ENCODE results near the gene CYP1A2.

CYP1A2 gene

DNA sequence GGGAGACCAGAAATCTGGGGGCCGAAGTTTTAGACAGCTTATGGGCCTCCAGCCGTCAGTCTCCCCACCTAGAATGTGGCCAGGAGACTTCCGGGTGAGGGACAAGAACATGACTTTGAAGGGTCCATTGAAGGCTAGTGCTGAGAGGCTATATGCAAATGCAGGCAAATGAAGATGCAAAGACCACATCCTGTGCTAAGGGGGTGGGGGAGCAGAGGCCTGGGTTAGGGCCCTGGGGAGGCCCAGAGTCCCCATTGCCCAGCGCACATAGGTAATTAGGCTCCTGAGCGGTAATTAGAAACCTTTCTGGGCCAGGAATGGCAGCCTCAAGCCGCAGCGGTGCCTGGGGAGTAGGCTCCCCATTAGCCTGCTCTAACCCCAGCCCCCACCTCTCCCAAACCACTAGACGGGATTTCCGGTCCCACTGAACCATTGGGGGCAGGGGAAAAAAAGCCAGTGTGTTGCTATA is 40.1 kb downstream of the CYP1A2 start:
- DNase-seq (ENCODE audit: low spot score) = no peak

DNA sequence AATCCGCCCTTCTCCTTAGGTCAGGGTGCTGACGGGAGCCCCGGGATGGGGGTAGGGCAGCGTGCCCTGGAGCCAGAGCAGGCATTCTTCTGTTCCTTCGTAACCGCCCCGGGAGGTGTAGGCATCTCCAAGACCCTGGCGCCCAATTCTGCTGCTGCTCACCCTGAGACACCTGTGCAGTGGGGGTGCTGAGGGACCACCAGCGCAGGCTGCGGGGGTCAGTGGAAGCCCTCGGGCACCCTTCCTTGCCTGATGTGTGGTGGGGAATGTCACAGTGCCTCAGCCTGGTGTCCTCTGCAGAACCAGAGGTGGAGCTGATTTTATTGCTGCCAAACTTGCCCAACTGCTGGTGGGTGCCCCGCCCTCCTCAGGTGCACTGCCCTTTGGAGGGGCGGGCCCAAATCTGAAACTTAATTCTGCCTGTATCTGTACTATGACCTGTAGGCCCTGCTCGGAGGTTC is 40.6 kb downstream of the CYP1A2 start:
- DNase-seq (ENCODE audit: low spot score) = no peak

DNA sequence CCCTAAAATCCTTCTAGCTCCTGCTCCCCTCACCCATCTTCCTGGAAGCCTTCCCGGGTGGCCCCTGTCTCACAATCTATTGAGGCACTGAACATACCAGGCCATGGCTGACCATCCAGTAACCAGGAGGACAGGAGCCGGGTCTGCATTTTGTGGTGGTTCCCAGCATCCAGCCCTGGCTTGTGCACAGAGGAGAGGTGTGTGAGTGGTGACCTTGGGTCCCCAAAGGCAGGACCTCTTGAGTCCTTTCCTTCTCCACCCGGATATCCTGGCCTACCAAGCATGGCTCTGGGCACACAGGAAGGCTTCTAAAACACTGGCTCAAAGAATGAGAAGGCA is 41.1 kb downstream of the CYP1A2 start:
- DNase-seq (ENCODE audit: low spot score) = no peak

DNA sequence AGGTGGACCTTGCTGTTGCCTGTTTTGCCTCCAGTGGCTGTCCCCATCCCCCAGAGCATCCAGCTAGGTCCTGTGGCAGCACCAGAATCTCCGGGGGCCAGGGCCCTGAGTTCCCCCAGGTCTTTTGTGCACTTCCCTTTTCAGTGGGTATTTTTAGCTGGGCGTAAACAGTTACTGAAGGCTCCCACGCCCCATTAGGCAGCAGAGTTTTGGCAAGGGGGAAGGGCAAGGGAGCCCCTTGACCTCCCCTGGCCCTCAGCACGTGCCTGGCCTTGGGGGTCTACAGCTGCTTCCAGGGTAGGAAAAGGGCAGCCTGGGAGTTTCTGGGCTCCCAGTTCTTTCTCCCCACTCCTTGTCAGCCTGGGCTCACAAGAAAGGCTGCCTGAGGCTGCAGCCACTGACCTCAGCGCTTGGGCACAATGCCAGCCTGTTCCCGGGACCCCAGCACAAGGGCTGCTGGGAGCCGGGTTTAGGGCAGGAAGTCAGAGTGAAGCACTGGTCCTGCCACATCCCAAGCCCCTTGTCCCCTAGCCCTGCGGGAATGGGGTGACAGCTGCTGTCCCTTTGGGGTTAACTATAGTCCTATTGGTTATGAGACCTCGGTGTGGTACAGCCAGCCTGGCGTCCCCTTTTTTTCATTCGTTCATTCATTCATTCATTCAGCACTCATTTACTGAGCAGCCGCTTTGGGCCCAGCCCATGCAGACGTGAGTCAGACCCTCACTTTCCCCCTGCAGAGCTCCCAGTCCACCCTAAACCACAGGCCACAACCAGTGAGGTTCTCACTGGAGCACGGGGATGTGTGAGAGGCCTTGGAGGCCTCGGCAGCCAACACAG is 41.7 kb downstream of the CYP1A2 start:
- DNase-seq (ENCODE audit: low spot score) = no peak

DNA sequence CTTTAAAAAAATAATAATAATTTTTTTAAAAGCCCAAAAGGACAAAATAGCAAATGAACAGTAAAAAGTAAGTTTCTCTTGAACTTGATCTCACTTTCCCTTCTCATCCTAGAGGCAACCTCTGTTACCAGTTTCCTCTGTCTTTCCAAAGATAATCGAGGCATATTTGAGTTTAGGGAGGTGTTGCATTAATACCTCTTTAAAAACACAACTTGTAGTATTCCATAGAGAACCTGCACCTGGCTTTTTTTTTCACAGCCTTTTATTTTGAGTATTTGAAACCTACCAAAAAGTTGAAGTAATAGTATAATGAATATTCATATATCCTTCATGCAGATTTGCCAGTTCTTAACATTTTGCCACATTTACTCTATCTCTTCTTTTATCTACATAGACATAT is 42.4 kb downstream of the CYP1A2 start:
- no peak for DNase-seq (ENCODE audit: low spot score)

DNA sequence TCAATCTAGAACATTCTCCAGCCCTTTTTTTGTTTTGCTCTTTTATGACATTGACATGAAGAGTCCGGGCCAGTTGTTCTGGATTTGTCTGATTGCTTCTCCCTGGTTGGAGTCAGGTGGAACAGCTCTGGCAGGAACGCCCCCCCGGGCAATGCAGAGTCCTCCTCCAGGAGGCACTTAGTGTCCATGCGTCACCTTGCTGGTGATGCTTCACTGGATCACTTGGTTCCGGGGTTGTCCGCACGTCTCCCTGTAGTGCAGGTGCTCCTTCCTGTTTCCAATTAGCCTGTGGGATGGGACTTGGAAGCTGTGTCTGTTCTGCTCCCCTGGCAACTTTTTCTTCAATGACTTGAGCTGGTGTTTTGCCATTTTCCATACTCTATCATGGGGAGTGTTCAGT is 43.0 kb downstream of the CYP1A2 start:
- DNase-seq (ENCODE audit: low spot score) = peak; percentile 54

DNA sequence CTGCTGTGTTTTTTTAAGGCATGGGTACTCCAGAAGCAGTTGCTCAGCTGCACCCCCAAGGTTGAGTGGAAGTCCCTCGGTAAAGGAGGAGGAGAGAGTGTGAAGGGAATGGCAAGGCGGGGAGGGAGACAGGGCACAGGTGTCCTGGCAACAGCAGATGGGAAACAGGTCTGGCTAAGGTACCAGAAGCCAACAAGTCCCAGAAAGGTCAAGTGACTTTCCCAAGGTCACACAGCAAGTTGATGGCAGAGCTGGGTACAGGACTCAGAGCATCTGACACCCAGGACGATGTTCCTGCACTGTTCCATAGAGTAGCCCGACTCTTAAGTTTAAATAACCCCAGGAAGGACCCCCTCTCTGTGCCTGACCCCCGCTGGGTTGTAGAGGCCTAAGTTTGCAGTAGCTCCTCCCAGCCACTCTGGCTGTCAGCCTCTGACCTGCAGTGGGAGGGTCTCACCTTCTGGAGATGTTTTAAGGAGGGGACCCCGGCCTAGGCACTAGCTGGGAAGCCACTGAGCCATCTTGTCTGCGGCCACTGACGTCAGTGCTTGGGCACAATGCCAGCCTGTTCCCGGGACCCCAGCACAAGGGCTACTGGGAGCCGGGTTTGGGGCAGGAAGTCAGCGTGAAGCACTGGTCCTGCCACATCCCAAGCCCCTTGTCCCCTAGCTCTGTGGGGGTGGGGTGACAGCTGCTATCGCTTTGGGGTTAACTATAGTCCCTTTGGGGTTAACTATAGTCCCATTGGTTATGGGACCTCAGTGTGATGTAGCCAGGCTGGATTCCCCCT is 43.8 kb downstream of the CYP1A2 start:
- DNase-seq (ENCODE audit: low spot score) = no peak

DNA sequence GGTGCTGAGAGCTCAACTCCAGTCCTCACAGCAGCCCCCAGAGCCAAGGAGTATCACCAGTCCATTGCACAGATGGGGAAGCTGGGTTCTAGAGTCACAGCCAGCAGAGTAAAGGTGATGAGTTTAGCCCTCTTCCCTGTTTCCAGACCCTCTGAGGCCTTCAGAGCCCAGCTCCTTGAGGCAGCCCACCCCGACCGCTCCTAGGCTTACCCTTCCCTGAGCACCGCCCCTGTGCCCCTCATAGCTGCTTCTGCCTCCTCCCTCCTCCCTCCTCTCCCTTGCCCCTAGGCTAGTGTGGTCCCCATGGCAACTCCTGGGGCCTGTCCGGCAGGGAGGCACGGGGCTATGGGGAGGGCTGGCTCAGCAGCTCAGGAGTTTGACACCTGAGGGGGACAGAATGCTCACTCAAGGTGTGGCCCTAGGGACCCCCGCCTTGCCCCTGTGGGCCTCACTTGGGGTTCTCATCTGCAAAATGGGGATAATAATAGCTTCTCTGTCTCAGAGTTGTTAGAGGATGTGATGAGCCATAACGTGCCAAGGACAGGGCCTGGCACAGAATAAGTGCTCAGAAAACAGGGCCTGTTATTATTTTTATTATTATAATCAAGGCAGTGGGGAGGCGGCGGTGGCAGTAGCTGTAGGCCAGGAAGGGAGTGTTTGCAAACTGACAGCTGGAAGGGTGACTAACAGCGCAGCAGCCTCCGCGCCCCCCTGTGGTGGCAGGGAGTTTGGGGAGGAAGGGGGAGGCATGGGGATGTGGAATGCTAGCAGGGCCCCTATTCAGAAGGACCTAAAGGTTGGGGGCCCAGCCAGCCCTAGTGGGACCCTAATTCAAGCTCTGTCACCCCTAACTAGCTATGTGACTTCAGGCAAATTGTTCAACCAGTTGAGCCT is 44.7 kb downstream of the CYP1A2 start:
- no peak for DNase-seq (ENCODE audit: low spot score)

DNA sequence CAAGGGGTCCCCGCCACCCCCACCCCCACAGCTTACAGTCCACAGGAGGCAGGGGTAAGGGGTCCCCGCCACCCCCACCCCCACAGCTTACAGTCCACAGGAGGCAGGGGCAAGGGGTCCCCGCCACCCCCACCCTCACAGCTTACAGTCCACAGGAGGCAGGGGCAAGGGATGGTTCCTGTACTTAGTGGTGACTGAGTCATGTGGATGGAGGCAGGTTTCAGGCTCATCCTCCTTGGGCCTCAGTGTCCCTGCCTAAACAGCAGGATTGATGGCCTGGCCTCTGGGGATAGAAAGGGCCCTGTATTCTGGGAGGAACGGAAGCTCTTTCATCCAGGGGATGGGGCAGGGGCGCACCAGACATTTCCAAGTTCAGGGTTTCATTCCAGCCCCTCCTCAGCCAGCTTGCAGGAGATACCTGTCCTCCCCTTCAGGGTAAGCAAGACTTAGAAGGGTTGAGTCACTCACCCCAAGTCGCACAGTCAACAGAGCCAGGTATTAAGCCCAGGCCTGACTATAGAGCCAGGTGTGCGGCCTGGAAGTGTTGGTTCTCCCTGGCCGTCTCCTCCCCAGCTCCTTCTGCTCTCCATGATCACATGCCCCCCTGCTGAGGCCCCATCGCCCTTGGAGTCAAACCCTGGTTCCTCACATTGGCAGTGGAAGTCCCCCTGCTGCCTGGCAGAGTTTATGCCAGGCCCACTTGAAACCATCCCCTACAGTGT is 45.8 kb downstream of the CYP1A2 start:
- no peak for DNase-seq (ENCODE audit: low spot score)

DNA sequence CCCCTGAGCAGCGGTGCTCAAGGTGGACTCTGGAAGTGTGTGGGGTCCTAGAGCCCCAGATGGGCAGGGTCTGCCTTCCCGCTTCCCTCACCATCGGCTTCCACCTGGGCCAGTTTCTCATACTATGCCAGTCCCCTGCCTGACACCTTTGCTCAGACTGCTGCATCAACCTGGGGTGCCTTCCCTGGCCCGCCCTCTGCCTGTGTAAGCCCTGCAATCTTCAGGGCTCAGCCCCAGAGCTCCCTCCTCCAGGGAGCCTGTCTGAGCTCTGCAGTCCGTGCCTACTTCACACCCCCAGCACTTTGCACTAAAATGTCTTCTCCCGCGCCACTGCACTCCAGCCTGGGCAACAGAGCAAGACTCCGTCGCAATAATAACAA is 46.3 kb downstream of the CYP1A2 start:
- DNase-seq (ENCODE audit: low spot score) = no peak

DNA sequence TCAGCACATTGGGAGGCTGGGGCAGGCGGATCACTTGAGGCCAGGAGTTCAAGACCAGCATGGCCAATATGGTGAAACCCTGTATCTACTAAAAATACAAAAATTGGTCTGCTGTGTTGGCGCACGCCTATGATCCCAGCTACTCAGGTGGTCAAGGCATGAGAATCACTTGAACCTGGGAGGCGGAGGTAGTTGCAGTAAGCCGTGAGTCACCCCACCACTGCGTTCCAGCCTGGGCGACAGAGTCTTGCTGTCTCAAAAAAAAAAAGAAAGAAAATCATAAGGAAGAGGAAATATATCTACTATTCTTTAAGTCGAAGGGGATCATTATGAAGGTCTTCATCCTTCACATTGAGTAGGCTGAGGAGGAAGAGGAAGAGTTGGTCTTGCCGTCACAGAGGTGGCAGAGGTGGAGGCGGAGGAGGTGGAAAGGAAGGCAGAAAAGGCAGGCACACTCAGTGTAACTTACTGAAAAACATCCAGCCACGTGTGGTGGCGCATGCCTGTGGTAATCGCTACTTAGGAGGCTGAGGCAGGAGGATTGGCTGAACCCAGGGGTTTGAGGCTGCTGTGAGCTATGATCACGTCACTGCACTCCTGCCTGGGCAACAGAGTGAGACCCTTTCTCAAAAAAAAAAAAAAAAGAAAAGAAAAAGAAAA is 47.5 kb downstream of the CYP1A2 start:
- no peak for DNase-seq (ENCODE audit: low spot score)

DNA sequence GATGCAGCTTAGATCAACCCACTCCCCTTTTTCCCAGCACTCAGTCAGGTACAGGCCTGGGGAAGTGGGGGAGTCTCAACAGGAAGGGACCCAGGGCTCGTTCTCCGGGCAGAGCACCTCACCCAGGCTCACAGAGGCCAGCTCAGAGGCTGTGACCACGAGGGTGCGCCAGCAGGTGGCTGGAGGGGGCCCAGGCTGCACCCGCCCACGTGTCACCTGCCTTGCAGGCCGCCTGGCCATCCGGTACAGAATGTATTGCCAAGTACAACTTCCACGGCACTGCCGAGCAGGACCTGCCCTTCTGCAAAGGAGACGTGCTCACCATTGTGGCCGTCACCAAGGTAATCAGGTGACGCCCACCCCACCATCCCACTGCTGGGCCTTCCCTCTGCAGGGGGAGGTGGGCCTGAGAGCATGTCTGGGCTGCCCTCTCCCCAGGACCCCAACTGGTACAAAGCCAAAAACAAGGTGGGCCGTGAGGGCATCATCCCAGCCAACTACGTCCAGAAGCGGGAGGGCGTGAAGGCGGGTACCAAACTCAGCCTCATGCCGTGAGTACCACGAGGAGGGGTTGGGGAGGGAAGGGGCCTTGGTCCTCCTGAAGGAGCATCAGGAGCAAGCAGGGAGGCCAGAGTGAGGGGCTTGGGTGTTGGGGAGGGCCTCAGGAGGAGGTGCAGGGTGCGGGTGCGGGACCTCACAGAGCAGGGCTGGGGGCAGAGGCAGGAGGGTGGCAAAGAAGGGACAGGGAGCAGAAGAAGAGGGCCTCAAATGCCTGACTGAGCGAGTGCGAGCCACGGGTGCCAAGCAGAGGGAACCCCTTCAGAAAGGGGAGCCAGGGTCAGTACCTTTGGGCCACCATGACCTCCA is 50.0 kb downstream of the CYP1A2 start:
- DNase-seq (ENCODE audit: low spot score) = peak; percentile 87

DNA sequence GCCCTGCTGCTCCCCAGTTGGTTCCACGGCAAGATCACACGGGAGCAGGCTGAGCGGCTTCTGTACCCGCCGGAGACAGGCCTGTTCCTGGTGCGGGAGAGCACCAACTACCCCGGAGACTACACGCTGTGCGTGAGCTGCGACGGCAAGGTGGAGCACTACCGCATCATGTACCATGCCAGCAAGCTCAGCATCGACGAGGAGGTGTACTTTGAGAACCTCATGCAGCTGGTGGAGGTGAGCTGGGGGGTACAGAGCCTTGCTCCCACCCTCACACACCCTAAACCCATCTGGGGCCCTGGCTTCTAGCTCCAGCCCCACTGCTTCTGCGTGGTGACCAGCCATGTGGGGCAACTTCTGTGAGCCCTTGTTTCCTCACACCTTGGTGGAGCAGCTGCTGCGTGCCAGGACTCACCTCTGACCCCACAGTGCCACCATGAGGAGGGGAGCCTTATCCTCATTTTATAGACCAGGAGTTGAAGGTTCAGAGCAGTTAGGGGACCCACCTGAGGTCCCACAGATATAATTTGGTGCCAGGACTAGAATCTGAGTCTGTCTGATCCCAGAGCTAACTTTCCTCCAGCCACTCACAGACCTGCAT is 50.7 kb downstream of the CYP1A2 start:
- DNase-seq (ENCODE audit: low spot score) = no peak

DNA sequence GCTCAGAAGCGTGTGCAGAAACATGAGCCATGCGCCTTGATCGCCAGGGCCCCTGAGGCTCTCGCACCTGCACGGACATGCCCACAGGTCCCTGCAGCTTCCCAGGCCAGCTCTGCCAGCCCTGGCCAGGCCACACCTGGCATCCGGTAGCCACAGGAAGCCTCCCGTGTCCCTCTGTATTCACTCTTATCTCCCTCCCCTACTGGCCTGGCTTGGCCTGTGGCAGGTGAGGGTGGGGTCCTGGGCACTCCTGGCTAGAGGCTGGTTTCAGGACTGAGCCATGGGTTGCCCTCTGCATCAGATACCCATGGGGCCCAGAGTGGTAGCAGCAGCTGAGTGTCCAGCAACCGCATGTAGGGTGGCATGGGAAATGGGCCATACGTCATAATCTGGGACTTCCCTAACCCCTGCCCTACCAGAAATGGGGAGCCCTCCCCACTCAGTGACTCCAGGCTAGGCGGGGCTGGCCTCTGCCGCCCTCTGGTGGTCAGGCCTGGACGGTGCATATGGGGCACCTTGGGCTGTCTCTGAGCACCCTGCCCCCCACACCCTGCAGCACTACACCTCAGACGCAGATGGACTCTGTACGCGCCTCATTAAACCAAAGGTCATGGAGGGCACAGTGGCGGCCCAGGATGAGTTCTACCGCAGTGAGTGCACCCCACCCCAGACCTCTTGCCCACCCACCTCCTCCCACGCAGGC is 51.4 kb downstream of the CYP1A2 start:
- peak; percentile 54 for DNase-seq (ENCODE audit: low spot score)

DNA sequence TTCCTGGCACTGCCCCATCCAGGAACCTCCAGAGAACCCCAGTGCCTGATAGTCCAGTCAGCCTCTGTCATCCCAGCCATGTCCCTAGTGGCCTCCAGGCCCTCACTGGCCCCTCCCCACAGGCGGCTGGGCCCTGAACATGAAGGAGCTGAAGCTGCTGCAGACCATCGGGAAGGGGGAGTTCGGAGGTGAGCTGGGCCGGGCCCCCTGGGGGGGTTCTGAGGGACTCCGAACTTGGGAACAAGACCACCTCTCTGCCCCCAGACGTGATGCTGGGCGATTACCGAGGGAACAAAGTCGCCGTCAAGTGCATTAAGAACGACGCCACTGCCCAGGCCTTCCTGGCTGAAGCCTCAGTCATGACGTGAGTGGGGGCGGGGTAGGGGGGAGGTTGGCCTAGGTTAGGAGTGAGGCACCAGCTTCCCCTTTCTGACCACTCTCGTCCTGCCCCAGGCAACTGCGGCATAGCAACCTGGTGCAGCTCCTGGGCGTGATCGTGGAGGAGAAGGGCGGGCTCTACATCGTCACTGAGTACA is 52.0 kb downstream of the CYP1A2 start:
- DNase-seq (ENCODE audit: low spot score) = no peak

DNA sequence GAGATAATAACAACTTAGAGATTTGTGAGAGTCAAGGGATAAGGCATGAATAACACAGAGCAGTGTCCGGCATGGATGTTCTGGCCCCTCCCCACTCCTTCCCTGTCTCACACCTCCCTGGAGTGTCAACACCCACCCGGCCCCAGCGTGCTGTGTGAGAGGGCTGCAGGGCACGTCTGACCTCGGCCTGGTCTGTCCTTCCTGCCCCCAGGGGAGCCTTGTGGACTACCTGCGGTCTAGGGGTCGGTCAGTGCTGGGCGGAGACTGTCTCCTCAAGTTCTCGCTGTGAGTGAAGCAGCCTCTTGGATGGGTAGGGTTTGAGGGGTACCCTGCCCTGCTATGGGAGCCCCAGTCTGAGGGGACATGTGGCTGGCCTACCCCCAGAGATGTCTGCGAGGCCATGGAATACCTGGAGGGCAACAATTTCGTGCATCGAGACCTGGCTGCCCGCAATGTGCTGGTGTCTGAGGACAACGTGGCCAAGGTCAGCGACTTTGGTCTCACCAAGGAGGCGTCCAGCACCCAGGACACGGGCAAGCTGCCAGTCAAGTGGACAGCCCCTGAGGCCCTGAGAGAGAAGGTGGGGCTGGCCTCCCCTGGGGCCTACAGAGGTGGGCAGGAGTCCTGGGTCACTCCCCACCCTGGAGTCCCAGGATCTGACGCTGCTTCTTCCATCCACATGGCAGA is 52.8 kb downstream of the CYP1A2 start:
- no peak for DNase-seq (ENCODE audit: low spot score)

DNA sequence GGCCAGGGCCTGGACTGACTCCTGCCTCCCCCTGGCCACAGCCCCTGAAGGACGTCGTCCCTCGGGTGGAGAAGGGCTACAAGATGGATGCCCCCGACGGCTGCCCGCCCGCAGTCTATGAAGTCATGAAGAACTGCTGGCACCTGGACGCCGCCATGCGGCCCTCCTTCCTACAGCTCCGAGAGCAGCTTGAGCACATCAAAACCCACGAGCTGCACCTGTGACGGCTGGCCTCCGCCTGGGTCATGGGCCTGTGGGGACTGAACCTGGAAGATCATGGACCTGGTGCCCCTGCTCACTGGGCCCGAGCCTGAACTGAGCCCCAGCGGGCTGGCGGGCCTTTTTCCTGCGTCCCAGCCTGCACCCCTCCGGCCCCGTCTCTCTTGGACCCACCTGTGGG is 53.6 kb downstream of the CYP1A2 start:
- DNase-seq (ENCODE audit: low spot score) = no peak

DNA sequence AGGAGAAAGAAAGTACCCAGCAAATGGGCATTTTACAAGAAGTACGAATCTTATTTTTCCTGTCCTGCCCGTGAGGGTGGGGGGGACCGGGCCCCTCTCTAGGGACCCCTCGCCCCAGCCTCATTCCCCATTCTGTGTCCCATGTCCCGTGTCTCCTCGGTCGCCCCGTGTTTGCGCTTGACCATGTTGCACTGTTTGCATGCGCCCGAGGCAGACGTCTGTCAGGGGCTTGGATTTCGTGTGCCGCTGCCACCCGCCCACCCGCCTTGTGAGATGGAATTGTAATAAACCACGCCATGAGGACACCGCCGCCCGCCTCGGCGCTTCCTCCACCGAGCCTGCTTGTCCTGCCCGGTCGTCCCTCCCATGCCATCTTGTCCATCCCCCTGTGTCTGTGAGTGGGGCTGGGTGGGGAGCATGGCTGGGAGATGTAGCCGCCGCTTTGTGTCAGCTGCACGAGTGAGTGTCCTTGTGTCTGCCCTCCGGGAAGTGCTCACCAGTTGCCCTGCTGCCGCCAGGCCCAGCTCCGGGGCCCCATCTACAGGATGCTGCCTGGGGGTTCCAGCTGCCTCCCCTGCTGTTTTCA is 54.3 kb downstream of the CYP1A2 start:
- DNase-seq (ENCODE audit: low spot score) = no peak
